ENCODE data around the gene PBX4. TPM values are rescaled to one million over a fixed set of nuclear protein-coding genes. Genes with fewer than 3 reads are reported as not detected.

PBX4 gene
- total and polyA plus RNA-seq, 2 donors (not counting 3 experiments of a cell fraction or from before 2014, with no cell fraction given), result not detected

GRCh38 chr19:19517235-19517619 is 101.3 kb downstream of the PBX4 start:
- DNase-seq (ENCODE audit: low read depth, low spot score) (no peak), FAIRE-seq (no peak)
- ChIA-PET POLR2A (no interaction called here), CTCF (no interaction called here)
- H3K4me3 ChIP-seq (replicated peaks in 1 of 3; ENCODE audit: insufficient read depth in 1 of 3, low read depth in 1 of 3, low read length in 3 of 3), result no peak overlapping the region
- intact Hi-C loops (cut with micrococcal nuclease) (no loop called here), dilution Hi-C loops (cut with MboI; ENCODE audit: extremely low pct_ligation_motif_present, low sequenced_read_pairs) (no loop called here)
- H3K27me3 ChIP-seq (ENCODE audit: control insufficient read depth in 2 of 2, insufficient read depth in 2 of 2, low read length in 2 of 2), result no peaks in the 10 kb centered on the region
- H3K9ac ChIP-seq (replicated peaks; ENCODE audit: extremely low read depth, insufficient read depth, low read length), result no peak overlapping the region
- H3K27ac ChIP-seq (ENCODE audit: insufficient read depth, low read depth, low read length), result no peak overlapping the region
- peaks cover 3 to 4% of the 10 kb centered on the region in 2 experiments for H3K36me3 ChIP-seq (ENCODE audit: control insufficient read depth in 2 of 2, extremely low read depth in 1 of 2, insufficient read depth in 2 of 2, low read length in 2 of 2)
- BruUV-seq (replicated peaks), result no TSS peak
- no peak overlapping the region for H3K4me2 ChIP-seq (ENCODE audit: insufficient read depth, low read length)
- no peak overlapping the region for H2AFZ ChIP-seq (ENCODE audit: low read depth, low read length)
- H3K79me2 ChIP-seq (ENCODE audit: control insufficient read depth, insufficient read depth, low read length), result peaks cover 26% of the 10 kb centered on the region
- H3K9me1 ChIP-seq (replicated peaks; ENCODE audit: control insufficient read depth, extremely low read depth, insufficient read depth, low read length), result no peaks in the 10 kb centered on the region
- TF ChIP-seq CTCF (IDR thresholded peaks at IDR 0.05; ENCODE audit: extremely low read depth in 1 of 2, insufficient read depth in 1 of 2, low read depth in 1 of 2, low read length in 2 of 2), result no peak
- TF ChIP-seq MAX (IDR thresholded peaks at IDR 0.05; ENCODE audit: insufficient read depth, insufficient read length), result no peak
- TF ChIP-seq GATA2 (IDR thresholded peaks at IDR 0.05; ENCODE audit: insufficient read depth, insufficient read length, low read depth, low read length), result no peak
- TF ChIP-seq EZH2 (IDR thresholded peaks at IDR 0.05; ENCODE audit: borderline replicate concordance, low read depth, low read length, severe bottlenecking), result no peak
- TF ChIP-seq FOS (IDR thresholded peaks at IDR 0.05; ENCODE audit: borderline replicate concordance, insufficient read depth, low read length), result no peak
- TF ChIP-seq MYC (IDR thresholded peaks at IDR 0.05; ENCODE audit: low read depth, low read length), result no peak
- TF ChIP-seq JUN (IDR thresholded peaks at IDR 0.05; ENCODE audit: borderline replicate concordance, insufficient read depth, insufficient read length, low read depth), result no peak
- no peak for TF ChIP-seq POLR2AphosphoS5 (IDR thresholded peaks at IDR 0.05; ENCODE audit: insufficient read depth, low read depth, low read length)
- TF ChIP-seq POLR2A (IDR thresholded peaks at IDR 0.05; ENCODE audit: low read depth, low read length), result no peak
- no peaks in the 10 kb centered on the region for H4K20me1 ChIP-seq (replicated peaks; ENCODE audit: control insufficient read depth, extremely low read depth, insufficient read depth, low read length)
- no peaks in the 10 kb centered on the region for H3K9me3 ChIP-seq (replicated peaks; ENCODE audit: control insufficient read depth, insufficient read depth, low read length)
- H3K4me1 ChIP-seq (ENCODE audit: control insufficient read depth, extremely low read depth, insufficient read depth, low read length), result peaks cover 11% of the 10 kb centered on the region
